ENCODE measurements around the gene PEAK1. TPM values are rescaled to one million over a fixed set of nuclear protein-coding genes. Genes with fewer than 3 reads are reported as not detected.

The PEAK1 gene
- total RNA-seq, 2 experiments from 2014 or later = 6.0 to 10.8 TPM

GRCh38 chr15:77075528-77075927 is 344.4 kb downstream of the PEAK1 start:
- no peaks in the 10 kb centered on the region for H3K36me3 ChIP-seq (ENCODE audit: insufficient read depth, low read length)
- TF ChIP-seq EZH2phosphoT487 (IDR thresholded peaks at IDR 0.05; ENCODE audit: borderline replicate concordance, low read depth, low read length) (no peak), CTCF (conservative IDR thresholded peaks at IDR 0.05; ENCODE audit: low read length) (no peak)
- peaks cover 5% of the 10 kb centered on the region for H3K4me1 ChIP-seq (ENCODE audit: insufficient read depth, low read length, poor library complexity, severe bottlenecking)
- no peaks in the 10 kb centered on the region for H4K20me1 ChIP-seq (ENCODE audit: insufficient read depth, low read length)
- no peak overlapping the region for H2AFZ ChIP-seq (ENCODE audit: low read length)
- no peak overlapping the region for H3K4me3 ChIP-seq (ENCODE audit: low read depth, low read length, poor library complexity, severe bottlenecking)
- CTCF ChIA-PET (ENCODE audit: unreplicated experiment) = no interaction called here
- intact Hi-C loops (cut with micrococcal nuclease; ENCODE audit: unreplicated experiment) = no loop called here
- POLR2A ChIA-PET = no interaction called here
- H3K9me3 ChIP-seq (ENCODE audit: low read length) = no peaks in the 10 kb centered on the region
- BruUV-seq (replicated peaks) = no TSS peak
- no peak for DNase-seq (ENCODE audit: low spot score)
- no peak overlapping the region for H3K27ac ChIP-seq (ENCODE audit: low read depth, low read length, poor library complexity, severe bottlenecking)
- H3K79me2 ChIP-seq (ENCODE audit: insufficient read depth, low read depth, low read length) = no peaks in the 10 kb centered on the region
- H3K4me2 ChIP-seq (ENCODE audit: low read length) = no peak overlapping the region
- no peaks in the 10 kb centered on the region for H3K9me2 ChIP-seq (ENCODE audit: insufficient read depth, low read length)

GRCh38 chr15:77074350-77074749 is 345.6 kb downstream of the PEAK1 start:
- no peak for DNase-seq (ENCODE audit: low spot score)
- Histone ChIP-seq H3K9me3 (ENCODE audit: low read length) (no peaks in the 10 kb centered on the region), H3K79me2 (ENCODE audit: insufficient read depth, low read depth, low read length) (no peaks in the 10 kb centered on the region), H4K20me1 (ENCODE audit: insufficient read depth, low read length) (0 out of 2 replicates have a peak, but pooled peaks cover 4% of the 10 kb centered on the region), H3K4me2 (ENCODE audit: low read length) (no peak overlapping the region), H3K4me1 (ENCODE audit: insufficient read depth, low read length, poor library complexity, severe bottlenecking) (peaks cover 15% of the 10 kb centered on the region), H3K4me3 (ENCODE audit: low read depth, low read length, poor library complexity, severe bottlenecking) (no peak overlapping the region), H2AFZ (ENCODE audit: low read length) (no peak overlapping the region), H3K27ac (ENCODE audit: low read depth, low read length, poor library complexity, severe bottlenecking) (no peak overlapping the region), H3K9me2 (ENCODE audit: insufficient read depth, low read length) (no peaks in the 10 kb centered on the region), H3K36me3 (ENCODE audit: insufficient read depth, low read length) (no peaks in the 10 kb centered on the region)
- ChIA-PET CTCF (ENCODE audit: unreplicated experiment) (no interaction called here), POLR2A (no interaction called here)
- TF ChIP-seq EZH2phosphoT487 (IDR thresholded peaks at IDR 0.05; ENCODE audit: borderline replicate concordance, low read depth, low read length) (no peak), CTCF (conservative IDR thresholded peaks at IDR 0.05; ENCODE audit: low read length) (no peak)
- BruUV-seq (replicated peaks) = no TSS peak
- intact Hi-C loops (cut with micrococcal nuclease; ENCODE audit: unreplicated experiment) = no loop called here

- intact Hi-C loops (cut with micrococcal nuclease; ENCODE audit: unreplicated experiment) = no loop called here
- H3K36me3 ChIP-seq (ENCODE audit: insufficient read depth, low read length) = no peaks in the 10 kb centered on the region
- peak overlapping the region; percentile 71 for H3K4me3 ChIP-seq (ENCODE audit: low read depth, low read length, poor library complexity, severe bottlenecking)
- ChIA-PET POLR2A (interaction anchor here (1.1 kb wide), 1 partner anchor 11 kb away, joined by 4 read pairs; no protein-coding TSS in a partner anchor), CTCF (ENCODE audit: unreplicated experiment) (no interaction called here)
- no TSS peak for BruUV-seq (replicated peaks)
- no peaks in the 10 kb centered on the region for H3K9me2 ChIP-seq (ENCODE audit: insufficient read depth, low read length)
- peak overlapping the region; percentile 91 for H3K4me2 ChIP-seq (ENCODE audit: low read length)
- TF ChIP-seq CTCF (conservative IDR thresholded peaks at IDR 0.05; ENCODE audit: low read length) = no peak
- H3K4me1 ChIP-seq (ENCODE audit: insufficient read depth, low read length, poor library complexity, severe bottlenecking) = peaks cover 25% of the 10 kb centered on the region
- 0 out of 2 replicates have a peak, but pooled peaks cover 4% of the 10 kb centered on the region for H4K20me1 ChIP-seq (ENCODE audit: insufficient read depth, low read length)
- H3K9me3 ChIP-seq (ENCODE audit: low read length) = no peaks in the 10 kb centered on the region
- peak overlapping the region; percentile 97 for H2AFZ ChIP-seq (ENCODE audit: low read length)
- DNase-seq (ENCODE audit: low spot score) = no peak
- no peaks in the 10 kb centered on the region; the same call in 1 of the 2 replicates for H3K79me2 ChIP-seq (ENCODE audit: insufficient read depth, low read depth, low read length)
- no peak overlapping the region for H3K27ac ChIP-seq (ENCODE audit: low read depth, low read length, poor library complexity, severe bottlenecking)
These were observed 348.3 kb downstream of the PEAK1 start for GRCh38 chr15:77071305-77072223.

Measured in OCI-LY7 (cell line).